T-cell (primary cell): ENCODE results near the gene GFOD1. TPM values are rescaled to one million over a fixed set of nuclear protein-coding genes. Genes with fewer than 3 reads are reported as not detected.

Source experiments
- ATAC-seq, 4 experiments: fragments of 200-7000 bp in 3 of 4; fragments of 150-1000 bp in 1 of 4; cut with Tn5 transposase; replicated peaks in 1 of 4; 1 replicate in 3 of 4; 2 replicates in 1 of 4; pipeline ENCODE4 v1.10.0; 2021; ENCODE audit warnings: moderate library complexity in 3 of 4, mild to moderate bottlenecking in 2 of 4, moderate number of reproducible peaks in 1 of 4
- CTCF ChIA-PET, 2 donors: fragments of 300-600 bp; sonication (Branson Sonifier 250); formaldehyde crosslinking; loops; one replicate each; lab custom pipeline; 2022; ENCODE audit warnings: antibody characterized with exemption in 2 of 2; lab: Charles Lee
- POLR2A ChIA-PET, 2 donors: fragments of 300-600 bp; sonication (Branson Sonifier 250); formaldehyde crosslinking; loops; one replicate each; lab custom pipeline; 2022; ENCODE audit warnings: antibody characterized with exemption in 2 of 2; lab: Charles Lee
- DNase-seq, 35 experiments: peaks; one replicate each; pipeline versions ENCODE4 v3.0.0 to v3.0.0-alpha.2; 2013 to 2023
- H3K27ac ChIP-seq: one replicate; pipeline ENCODE4 v1.5.1; 2013; ENCODE audit warnings: low read length
- H3K27me3 ChIP-seq, 2 experiments: replicated peaks in 1 of 2; 1 replicate in 1 of 2; 2 replicates in 1 of 2; pipeline versions ENCODE4 v1.6.1 to v1.7.0; 2013; ENCODE audit warnings: low read length in 1 of 2, mixed read lengths in 1 of 2; ENCODE audit not compliant: control insufficient read depth in 2 of 2, insufficient read depth in 2 of 2; ENCODE audit errors: extremely low read depth in 1 of 2
- H3K36me3 ChIP-seq, 2 donors: 1 replicate in 1 of 2; 2 replicates in 1 of 2; pipeline versions ENCODE4 v1.6.1 to v1.7.0; 2013; ENCODE audit warnings: low read length in 1 of 2; ENCODE audit not compliant: control insufficient read depth in 2 of 2, insufficient read depth in 1 of 2; ENCODE audit errors: extremely low read depth in 1 of 2
- H3K4me1 ChIP-seq, 2 experiments: 1 replicate in 1 of 2; 2 replicates in 1 of 2; pipeline versions ENCODE4 v1.6.1 to v1.7.0; 2013; ENCODE audit warnings: low read length in 2 of 2, mixed read lengths in 1 of 2; ENCODE audit not compliant: insufficient read depth in 2 of 2, control insufficient read depth in 1 of 2; ENCODE audit errors: extremely low read depth in 1 of 2
- H3K4me3 ChIP-seq, 2 donors: 1 replicate in 1 of 2; 2 replicates in 1 of 2; pipeline versions ENCODE4 v1.5.1 to v1.7.0; 2013; ENCODE audit warnings: mild to moderate bottlenecking in 2 of 2, low read length in 1 of 2, moderate library complexity in 1 of 2; ENCODE audit not compliant: control insufficient read depth in 1 of 2; ENCODE audit errors: extremely low read depth in 1 of 2
- H3K9me3 ChIP-seq: 2 replicates; pipeline ENCODE4 v1.7.0; 2013
- H3K27ac Mint-ChIP-seq, 2 donors: one replicate each; pipeline ENCODE4 v1.8.0; 2020 to 2021; ENCODE audit warnings: mild to moderate bottlenecking in 2 of 2, mixed read lengths in 2 of 2
- H3K27me3 Mint-ChIP-seq, 2 donors: one replicate each; pipeline ENCODE4 v1.8.0; 2021 to 2022; ENCODE audit warnings: mixed read lengths in 2 of 2
- H3K36me3 Mint-ChIP-seq: one replicate; pipeline ENCODE4 v1.8.0; 2021; ENCODE audit warnings: mixed read lengths
- H3K4me1 Mint-ChIP-seq, 3 donors: one replicate each; pipeline ENCODE4 v1.8.0; 2020 to 2022; ENCODE audit warnings: mixed read lengths in 3 of 3, mild to moderate bottlenecking in 1 of 3
- H3K4me3 Mint-ChIP-seq, 3 donors: one replicate each; pipeline ENCODE4 v1.8.0; 2020 to 2022; ENCODE audit warnings: mild to moderate bottlenecking in 3 of 3, mixed read lengths in 3 of 3, moderate library complexity in 3 of 3
- H3K9me3 Mint-ChIP-seq, 3 donors: one replicate each; pipeline ENCODE4 v1.8.0; 2020 to 2022; ENCODE audit warnings: mixed read lengths in 3 of 3
- WGBS: methylation state at CpG from one replicate; pipeline ENCODE4 v1.1.5; 2013; ENCODE audit warnings: missing lambda C conversion rate; ENCODE audit not compliant: insufficient coverage; 5-methylcytosine and 5-hydroxymethylcytosine counted together
- total RNA-seq, 35 experiments: library from RNA in 6 of 35; stranded (reverse) in 6 of 35; fragments of 120-200 nt in 1 of 35; gene quantifications; one replicate each; pipeline versions ENCODE4 v1.2.1 to v1.2.4 and lab custom pipeline; 2013 to 2026

GFOD1 gene
- total RNA-seq, 5 donors from 2014 or later (not counting 1 experiment from before 2014, with no cell fraction given): 1.9 to 3.2 (median 2.3) TPM

- no peaks in the 10 kb centered on the region for H3K9me3 Mint-ChIP-seq
- H3K4me1 Mint-ChIP-seq: no peaks in the 10 kb centered on the region
- no peak overlapping the region for H3K27ac Mint-ChIP-seq
- ChIA-PET CTCF (no interaction called here), POLR2A (no interaction called here)
- H3K27ac ChIP-seq: no peak overlapping the region
- no peaks in the 10 kb centered on the region for H3K9me3 ChIP-seq
- H3K36me3 ChIP-seq: peaks cover 28 to 68% of the 10 kb centered on the region in 2 donors
- H3K4me3 ChIP-seq: no peak overlapping the region
- H3K27me3 Mint-ChIP-seq: no peaks in the 10 kb centered on the region
- H3K4me3 Mint-ChIP-seq: no peak overlapping the region
- peaks cover 79% of the 10 kb centered on the region for H3K36me3 Mint-ChIP-seq
- ATAC-seq (no peak), DNase-seq (no peak)
- no peaks in the 10 kb centered on the region for H3K27me3 ChIP-seq
- no peaks in the 10 kb centered on the region for H3K4me1 ChIP-seq
- 93% methylated on average over 5 of the region's 5 CpGs for WGBS
Observed at GRCh38 chr6:13315896-13316295, 171.5 kb downstream of the GFOD1 start.

DNA sequence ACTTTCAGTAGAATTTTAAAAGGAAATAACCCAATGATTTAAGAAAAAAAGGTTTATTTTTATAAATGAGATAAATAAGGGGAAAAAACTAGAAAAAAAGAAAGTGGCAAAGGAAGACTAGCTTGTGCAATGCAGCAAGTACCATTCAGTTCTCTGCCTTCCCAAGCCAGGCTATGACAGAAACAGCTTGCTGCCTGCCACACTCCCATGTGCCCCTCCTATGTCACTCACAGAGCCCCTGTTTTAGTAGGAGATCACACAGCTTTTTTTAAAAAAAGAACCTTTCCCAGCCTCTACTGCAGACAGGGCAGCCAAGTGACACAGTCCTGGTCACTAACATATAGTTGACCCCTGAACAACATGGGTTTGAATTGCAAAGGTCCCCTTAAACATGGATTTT lies 172.6 kb downstream of the GFOD1 start:
- no peak for DNase-seq
- Mint-ChIP-seq H3K4me1 (no peaks in the 10 kb centered on the region), H3K4me3 (no peak overlapping the region), H3K27ac (no peak overlapping the region), H3K27me3 (no peaks in the 10 kb centered on the region), H3K36me3 (peaks cover 76% of the 10 kb centered on the region), H3K9me3 (no peaks in the 10 kb centered on the region)
- H3K36me3 ChIP-seq: peaks cover 25 to 61% of the 10 kb centered on the region in 2 donors
- no peaks in the 10 kb centered on the region for H3K27me3 ChIP-seq
- POLR2A ChIA-PET: no interaction called here
- H3K27ac ChIP-seq: no peak overlapping the region
- no peak overlapping the region for H3K4me3 ChIP-seq
- no peaks in the 10 kb centered on the region for H3K4me1 ChIP-seq
- CTCF ChIA-PET: no interaction called here
- no peaks in the 10 kb centered on the region for H3K9me3 ChIP-seq
- no peak for ATAC-seq

DNA sequence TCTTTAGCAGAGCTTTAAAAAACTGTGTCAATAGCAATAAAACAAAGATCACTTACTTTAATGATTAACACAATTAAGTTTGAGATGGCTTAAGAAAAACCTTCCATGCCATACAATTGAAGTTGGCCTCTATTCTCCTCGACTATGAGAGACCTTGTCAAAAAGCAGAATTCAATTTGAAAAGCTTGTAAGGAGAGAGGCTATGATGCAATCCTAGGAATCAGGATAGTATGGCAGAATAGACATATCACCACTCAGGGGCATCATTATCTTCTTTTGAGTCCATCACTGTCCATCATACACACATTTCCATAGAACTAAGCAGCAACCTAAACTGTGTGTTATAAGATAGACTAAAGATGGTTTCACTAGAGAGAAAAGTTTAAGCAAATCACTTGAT lies 176.2 kb downstream of the GFOD1 start:
- Histone ChIP-seq H3K27ac (no peak overlapping the region), H3K4me3 (no peak overlapping the region), H3K27me3 (no peaks in the 10 kb centered on the region), H3K4me1 (no peaks in the 10 kb centered on the region), H3K9me3 (no peaks in the 10 kb centered on the region), H3K36me3 (peaks cover 20 to 43% of the 10 kb centered on the region in 2 donors)
- Mint-ChIP-seq H3K27ac (no peak overlapping the region), H3K27me3 (no peaks in the 10 kb centered on the region), H3K36me3 (peaks cover 76% of the 10 kb centered on the region), H3K9me3 (no peaks in the 10 kb centered on the region), H3K4me3 (no peak overlapping the region), H3K4me1 (no peaks in the 10 kb centered on the region)
- ATAC-seq (no peak), DNase-seq (no peak)
- ChIA-PET POLR2A (no interaction called here), CTCF (interaction anchor here in 1 of 2 donors (0.8 kb wide), 1 partner anchor 11 kb away, joined by 3 read pairs; no protein-coding TSS in a partner anchor)
- WGBS: no CpG with 5 or more reads among the region's 1 CpG

DNA sequence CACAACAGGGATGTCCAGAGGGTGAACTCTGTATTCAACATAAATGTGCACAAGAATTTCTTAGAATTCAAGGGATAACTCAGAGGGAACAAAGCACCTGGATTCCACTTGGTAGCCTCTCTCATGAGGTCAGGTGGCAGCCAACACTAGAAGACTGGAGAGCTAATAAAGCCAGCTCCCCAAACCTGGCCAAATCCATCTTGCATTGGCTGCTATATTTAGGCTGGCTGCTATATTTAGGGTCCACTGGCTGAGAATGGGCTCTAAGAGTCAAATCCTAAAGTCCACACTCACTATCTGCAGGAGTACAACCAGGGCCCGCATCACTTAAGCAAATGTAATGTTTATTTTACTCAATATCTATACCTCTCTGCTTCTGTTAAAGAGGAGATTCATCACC lies 179.1 kb downstream of the GFOD1 start:
- Mint-ChIP-seq H3K9me3 (no peaks in the 10 kb centered on the region), H3K27me3 (no peaks in the 10 kb centered on the region), H3K36me3 (peaks cover 76% of the 10 kb centered on the region), H3K27ac (no peak overlapping the region), H3K4me3 (no peak overlapping the region), H3K4me1 (peaks cover 2 to 13% (median 8%) of the 10 kb centered on the region in 3 donors)
- ATAC-seq (no peak), DNase-seq (no peak)
- no peak overlapping the region for H3K4me3 ChIP-seq
- H3K27ac ChIP-seq: no peak overlapping the region
- WGBS: no CpG with 5 or more reads among the region's 1 CpG
- no peaks in the 10 kb centered on the region for H3K27me3 ChIP-seq
- ChIA-PET CTCF (no interaction called here), POLR2A (no interaction called here)
- peaks cover 0 to 6% of the 10 kb centered on the region in 2 experiments for H3K4me1 ChIP-seq
- H3K9me3 ChIP-seq: no peaks in the 10 kb centered on the region
- peaks cover 11 to 48% of the 10 kb centered on the region in 2 donors for H3K36me3 ChIP-seq

Other genes with a start within 250 kb of the GFOD1 start
- gene TBC1D7, start 159.1 kb downstream of the GFOD1 start, total RNA-seq: 10 to 100 TPM; 12.7 to 16.2 (median 14.6) TPM
- gene SIRT5, start 87.0 kb upstream of the GFOD1 start, total RNA-seq: 10 to 100 TPM; 11.7 to 21.5 (median 16.8) TPM
- gene NOL7, start 127.7 kb upstream of the GFOD1 start, total RNA-seq: 10 to 100 TPM; 46.9 to 62.3 (median 59.3) TPM
- gene RANBP9, start 224.2 kb upstream of the GFOD1 start, total RNA-seq: 10 to 100 TPM; 44.9 to 59.4 (median 46.8) TPM